D721Med (cell line): ENCODE measurements around the gene DNTT.

Source experiments
- DNase-seq: peaks from one replicate; pipeline ENCODE4 v3.0.0; 2011; ENCODE audit warnings: low spot score; ENCODE audit not compliant: insufficient read length
- FAIRE-seq: peaks from 2 replicates; lab custom pipeline; 2011; peaks lifted over from hg19 to GRCh38; lab: Jason Lieb, UNC
- TF ChIP-seq, protein P1 (sequence below): IDR thresholded peaks from 2 replicates; pipeline ENCODE4 v1.5.1; 2012; ENCODE audit warnings: mild to moderate bottlenecking, control low read depth; ENCODE audit not compliant: insufficient read depth; ENCODE audit errors: missing control alignments

The DNTT gene

DNA sequence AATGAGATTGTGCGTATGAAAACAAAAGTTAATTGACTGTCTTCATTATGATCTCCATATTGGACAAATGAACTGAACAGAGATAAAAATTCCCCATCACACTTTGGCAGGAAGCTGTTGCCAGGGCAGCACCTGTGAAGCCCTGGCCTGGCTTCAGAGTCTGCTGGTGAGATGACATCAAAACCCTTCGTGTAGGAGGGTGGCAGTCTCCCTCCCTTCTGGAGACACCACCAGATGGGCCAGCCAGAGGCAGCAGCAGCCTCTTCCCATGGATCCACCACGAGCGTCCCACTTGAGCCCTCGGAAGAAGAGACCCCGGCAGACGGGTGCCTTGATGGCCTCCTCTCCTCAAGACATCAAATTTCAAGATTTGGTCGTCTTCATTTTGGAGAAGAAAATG is at the start of gene DNTT:
Gene DNTT (plus strand): TSS at position 205 of the 400 bp plus-strand sequence. CDS start 64 bp downstream, at position 269.
- no peak for DNase-seq
- FAIRE-seq, result no peak
- TF ChIP-seq, protein P1, sequence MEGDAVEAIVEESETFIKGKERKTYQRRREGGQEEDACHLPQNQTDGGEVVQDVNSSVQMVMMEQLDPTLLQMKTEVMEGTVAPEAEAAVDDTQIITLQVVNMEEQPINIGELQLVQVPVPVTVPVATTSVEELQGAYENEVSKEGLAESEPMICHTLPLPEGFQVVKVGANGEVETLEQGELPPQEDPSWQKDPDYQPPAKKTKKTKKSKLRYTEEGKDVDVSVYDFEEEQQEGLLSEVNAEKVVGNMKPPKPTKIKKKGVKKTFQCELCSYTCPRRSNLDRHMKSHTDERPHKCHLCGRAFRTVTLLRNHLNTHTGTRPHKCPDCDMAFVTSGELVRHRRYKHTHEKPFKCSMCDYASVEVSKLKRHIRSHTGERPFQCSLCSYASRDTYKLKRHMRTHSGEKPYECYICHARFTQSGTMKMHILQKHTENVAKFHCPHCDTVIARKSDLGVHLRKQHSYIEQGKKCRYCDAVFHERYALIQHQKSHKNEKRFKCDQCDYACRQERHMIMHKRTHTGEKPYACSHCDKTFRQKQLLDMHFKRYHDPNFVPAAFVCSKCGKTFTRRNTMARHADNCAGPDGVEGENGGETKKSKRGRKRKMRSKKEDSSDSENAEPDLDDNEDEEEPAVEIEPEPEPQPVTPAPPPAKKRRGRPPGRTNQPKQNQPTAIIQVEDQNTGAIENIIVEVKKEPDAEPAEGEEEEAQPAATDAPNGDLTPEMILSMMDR, result no peak

DNA sequence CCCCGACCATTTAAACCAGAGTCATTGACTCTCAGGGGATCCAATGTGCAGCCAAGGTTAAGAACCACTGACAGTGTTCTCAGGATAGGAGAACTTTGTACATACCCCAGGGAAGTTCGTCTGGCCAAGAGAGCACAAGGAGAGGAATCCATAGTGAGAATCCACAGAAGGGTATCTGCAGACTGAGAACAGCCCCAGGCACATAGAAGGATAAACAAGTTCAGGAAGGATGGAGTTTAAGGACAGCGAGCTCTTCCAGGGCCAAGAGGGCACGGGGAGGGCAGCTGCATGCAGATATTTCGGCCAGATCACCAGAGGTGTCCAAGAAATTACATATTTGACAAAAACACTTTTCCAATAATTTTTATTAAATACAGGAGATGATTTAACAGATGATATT is 49.3 kb upstream of the DNTT start:
- DNase-seq, result no peak
- no peak for FAIRE-seq
- TF ChIP-seq, protein P1, result no peak

DNA sequence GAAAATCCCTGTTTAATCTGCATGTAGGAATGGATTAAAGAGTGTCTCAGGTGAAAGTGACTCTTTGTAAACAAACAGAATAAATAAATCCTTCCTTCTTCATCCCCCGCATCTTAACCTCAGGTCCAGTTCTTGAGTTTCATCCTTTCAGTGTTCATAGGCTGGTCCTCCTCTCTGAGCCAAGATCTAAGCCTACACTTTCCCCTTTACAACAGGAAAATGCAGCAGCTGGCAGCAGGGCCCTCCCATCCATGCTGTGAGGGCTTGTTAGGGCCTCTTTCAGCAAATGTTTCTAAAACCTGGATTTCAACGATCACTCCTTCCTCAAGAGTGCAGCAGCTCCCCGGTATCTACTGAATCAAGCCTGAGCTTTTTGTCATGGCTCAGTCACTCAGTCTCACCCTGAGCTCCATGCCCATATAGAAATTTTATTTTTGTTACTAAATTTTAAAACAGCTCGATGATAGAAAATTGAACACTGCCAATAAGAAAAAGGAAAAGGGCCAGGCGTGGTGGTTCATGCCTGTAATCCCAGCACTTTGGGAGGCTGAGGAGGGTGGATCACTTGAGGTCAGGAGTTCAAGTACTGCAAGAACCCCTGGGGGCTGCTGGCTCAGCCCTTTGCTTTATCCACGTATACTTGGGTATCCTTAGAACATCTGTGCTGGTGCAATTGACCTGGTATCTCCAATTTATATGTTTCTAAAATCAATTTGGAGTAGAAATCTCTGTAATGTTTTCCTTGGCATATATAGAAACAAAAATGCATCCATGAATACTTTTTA is 48.5 kb upstream of the DNTT start:
- peak; percentile 74 for FAIRE-seq
- DNase-seq, result no peak
- TF ChIP-seq, protein P1, result no peak

DNA sequence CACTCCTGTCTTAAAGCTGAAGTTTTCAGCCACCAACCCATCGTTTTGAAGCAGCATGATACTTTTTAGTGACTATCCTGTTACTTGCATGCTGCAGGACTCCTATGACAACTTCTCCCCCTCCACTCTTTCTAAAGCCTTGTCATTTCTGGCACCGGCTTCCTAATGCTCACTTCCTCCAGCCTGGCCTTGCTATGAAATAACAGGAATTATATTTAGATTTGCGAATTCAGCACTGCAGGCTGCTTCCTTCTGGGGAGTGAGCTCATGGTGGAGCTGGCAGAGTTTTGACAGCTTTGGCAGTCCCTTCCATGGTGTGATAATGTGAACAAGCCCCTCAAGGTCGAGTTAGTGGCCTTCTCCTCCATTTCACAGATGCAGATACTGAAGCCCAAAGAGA is 46.3 kb upstream of the DNTT start:
- no peak for FAIRE-seq
- DNase-seq, result no peak
- TF ChIP-seq, protein P1, result no peak

DNA sequence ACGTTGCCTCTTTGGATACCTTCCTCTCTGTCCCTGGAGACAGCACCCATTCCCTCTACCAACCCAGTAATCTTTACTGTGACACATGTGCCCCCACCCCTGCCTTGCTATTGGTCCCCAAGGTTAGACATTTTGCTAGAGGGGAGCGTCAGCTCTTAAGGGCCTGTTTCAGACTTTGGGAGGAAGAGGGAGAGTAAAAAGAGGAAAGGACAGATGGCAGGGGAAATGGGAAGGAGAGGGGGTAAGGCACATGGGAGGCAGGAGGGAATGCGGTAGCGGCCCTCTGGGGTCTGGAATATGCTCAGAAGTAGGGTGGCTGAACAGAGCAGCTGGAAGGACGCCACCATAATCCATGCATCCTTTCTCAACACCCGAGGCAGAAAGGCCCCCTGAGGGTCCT is 45.1 kb upstream of the DNTT start:
- DNase-seq (no peak), FAIRE-seq (no peak)
- TF ChIP-seq, protein P1, result no peak

DNA sequence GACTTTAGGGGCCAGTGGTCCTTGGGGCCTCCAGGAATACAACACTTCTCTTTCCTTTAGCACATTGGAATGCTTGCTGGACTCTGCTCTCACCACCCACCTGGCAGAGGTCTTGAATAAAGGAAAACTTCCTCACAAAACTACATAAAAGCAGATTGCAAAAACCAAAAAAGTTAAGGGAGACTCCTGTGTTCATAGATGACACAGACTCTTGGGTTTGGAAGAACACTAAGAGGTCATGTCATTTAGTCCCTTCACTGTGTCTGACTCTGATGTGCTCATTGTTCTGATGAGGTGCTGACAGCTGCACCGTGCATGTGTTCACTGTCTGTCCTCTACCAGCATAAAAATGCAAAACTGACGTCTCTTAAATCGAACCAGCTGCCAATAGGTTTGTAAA is 44.2 kb upstream of the DNTT start:
- TF ChIP-seq, protein P1, result no peak
- DNase-seq, result no peak
- no peak for FAIRE-seq

DNA sequence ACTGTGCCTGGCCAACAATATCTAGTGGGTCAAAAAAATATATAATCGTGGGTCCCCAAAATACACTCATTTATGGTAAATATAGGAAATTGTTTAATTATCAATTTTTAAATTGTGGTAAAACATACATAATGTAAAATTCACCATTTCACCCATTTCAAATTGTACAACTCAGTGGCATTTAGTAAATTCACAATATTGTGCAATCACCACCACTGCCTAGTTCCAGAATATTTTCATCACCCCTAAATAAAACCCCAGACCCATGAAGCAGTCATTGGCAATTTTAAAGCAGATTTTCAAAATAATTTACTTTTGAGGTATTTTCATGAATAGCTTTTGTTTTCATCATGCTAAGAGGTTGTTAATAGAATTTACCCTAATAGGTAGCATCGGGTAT is 43.1 kb upstream of the DNTT start:
- no peak for FAIRE-seq

More for the DNA sequence above, 43.1 kb upstream of the DNTT start:
- TF ChIP-seq, protein P1, result no peak
- no peak for DNase-seq
